Mesenchymal stem cell (in vitro differentiated cells and primary cell): Measurements from ENCODE around the gene DGKG.

Experiments
- DNase-seq: peaks from one replicate; pipeline ENCODE4 v3.0.0-alpha.2; 2013
- H2AFZ ChIP-seq: one replicate; pipeline ENCODE4 v1.6.1; 2013; ENCODE audit warnings: low read depth, mild to moderate bottlenecking, control low read depth, inconsistent platforms, low read length, moderate library complexity
- H2AK5ac ChIP-seq: 2 replicates; pipeline ENCODE4 v1.6.1; 2013; ENCODE audit warnings: low read length, moderate library complexity, mild to moderate bottlenecking, inconsistent platforms; ENCODE audit not compliant: severe bottlenecking
- H2BK120ac ChIP-seq: one replicate; pipeline ENCODE4 v1.6.1; 2013; ENCODE audit warnings: low read depth, mild to moderate bottlenecking, inconsistent platforms, low read length, moderate library complexity
- H2BK12ac ChIP-seq, 2 experiments: one replicate each; pipeline ENCODE4 v1.6.1; 2013; ENCODE audit warnings: inconsistent platforms in 2 of 2, low read length in 2 of 2, mild to moderate bottlenecking in 2 of 2, moderate library complexity in 2 of 2, control low read depth in 1 of 2
- H2BK15ac ChIP-seq: one replicate; pipeline ENCODE4 v1.6.1; 2013; ENCODE audit warnings: mild to moderate bottlenecking, low read depth, inconsistent platforms; ENCODE audit not compliant: poor library complexity, severe bottlenecking
- H2BK5ac ChIP-seq: 2 replicates; pipeline ENCODE4 v1.6.1; 2013; ENCODE audit warnings: low read depth, mild to moderate bottlenecking, low read length, control low read depth, inconsistent platforms; ENCODE audit not compliant: poor library complexity, severe bottlenecking
- H3K14ac ChIP-seq, 2 experiments: one replicate each; pipeline ENCODE4 v1.6.1; 2013; ENCODE audit warnings: inconsistent platforms in 2 of 2, low read length in 2 of 2, control low read depth in 1 of 2, mild to moderate bottlenecking in 1 of 2, moderate library complexity in 1 of 2
- H3K18ac ChIP-seq, 2 experiments: one replicate each; pipeline ENCODE4 v1.6.1; 2013; ENCODE audit warnings: inconsistent platforms in 2 of 2, low read length in 2 of 2, control low read depth in 1 of 2, low read depth in 1 of 2, mild to moderate bottlenecking in 1 of 2
- H3K23ac ChIP-seq, 2 experiments: one replicate each; pipeline ENCODE4 v1.6.1; 2013; ENCODE audit warnings: inconsistent platforms in 2 of 2, low read length in 2 of 2, mild to moderate bottlenecking in 2 of 2, moderate library complexity in 2 of 2, control low read depth in 1 of 2
- H3K27ac ChIP-seq: 2 replicates; pipeline ENCODE4 v1.5.1; 2013; ENCODE audit warnings: mild to moderate bottlenecking, moderate library complexity, low read length, control low read depth, inconsistent platforms; ENCODE audit not compliant: poor library complexity, severe bottlenecking
- H3K27me3 ChIP-seq, 2 experiments: 2 replicates each; pipeline versions ENCODE4 v1.6.1 to v1.7.0; 2013; ENCODE audit warnings: low read length in 2 of 2, mild to moderate bottlenecking in 2 of 2, moderate library complexity in 2 of 2, control low read depth in 1 of 2, inconsistent platforms in 1 of 2; ENCODE audit not compliant: control insufficient read depth in 1 of 2, insufficient read depth in 1 of 2
- H3K36me3 ChIP-seq, 2 experiments: 2 replicates each; pipeline versions ENCODE4 v1.6.1 to v1.7.0; 2013; ENCODE audit warnings: low read length in 2 of 2, control low read depth in 1 of 2, inconsistent platforms in 1 of 2, low read depth in 1 of 2, mild to moderate bottlenecking in 1 of 2; ENCODE audit not compliant: insufficient read depth in 2 of 2, control insufficient read depth in 1 of 2
- H3K4ac ChIP-seq, 2 experiments: one replicate each; pipeline ENCODE4 v1.6.1; 2013; ENCODE audit warnings: inconsistent platforms in 2 of 2, low read length in 2 of 2, mild to moderate bottlenecking in 2 of 2, moderate library complexity in 2 of 2, control low read depth in 1 of 2, low read depth in 1 of 2
- H3K4me1 ChIP-seq: 2 replicates; pipeline ENCODE4 v1.6.1; 2013; ENCODE audit warnings: low read depth, low read length, control low read depth; ENCODE audit not compliant: control insufficient read depth, insufficient read depth
- H3K4me2 ChIP-seq: 2 replicates; pipeline ENCODE4 v1.6.1; 2013; ENCODE audit warnings: low read length, mild to moderate bottlenecking, inconsistent platforms; ENCODE audit not compliant: poor library complexity, severe bottlenecking
- H3K4me3 ChIP-seq, 2 experiments: 2 replicates each; pipeline versions ENCODE4 v1.5.1 to v1.7.0; 2013; ENCODE audit warnings: low read length in 2 of 2, mild to moderate bottlenecking in 2 of 2, control low read depth in 1 of 2, low read depth in 1 of 2; ENCODE audit not compliant: insufficient read depth in 1 of 2
- H3K79me1 ChIP-seq: replicated peaks from 2 replicates; pipeline ENCODE4 v1.6.1; 2013; ENCODE audit warnings: mild to moderate bottlenecking, control low read depth, low read length, inconsistent platforms; ENCODE audit not compliant: poor library complexity, severe bottlenecking
- H3K9ac ChIP-seq: 2 replicates; pipeline ENCODE4 v1.7.0; 2013; ENCODE audit warnings: mild to moderate bottlenecking, low read length, moderate library complexity
- H3K9me3 ChIP-seq: 2 replicates; pipeline ENCODE4 v1.7.0; 2013; ENCODE audit warnings: mild to moderate bottlenecking, low read length; ENCODE audit not compliant: control insufficient read depth
- H4K8ac ChIP-seq: one replicate; pipeline ENCODE4 v1.6.1; 2013; ENCODE audit warnings: inconsistent platforms, mild to moderate bottlenecking, low read length, moderate library complexity
- H4K91ac ChIP-seq: one replicate; pipeline ENCODE4 v1.6.1; 2013; ENCODE audit warnings: mild to moderate bottlenecking, low read length, inconsistent platforms
- WGBS: methylation state at CpG from one replicate; pipeline ENCODE4 v1.1.7; 2013; ENCODE audit warnings: mixed read lengths; 5-methylcytosine and 5-hydroxymethylcytosine counted together

The DGKG gene

DNA sequence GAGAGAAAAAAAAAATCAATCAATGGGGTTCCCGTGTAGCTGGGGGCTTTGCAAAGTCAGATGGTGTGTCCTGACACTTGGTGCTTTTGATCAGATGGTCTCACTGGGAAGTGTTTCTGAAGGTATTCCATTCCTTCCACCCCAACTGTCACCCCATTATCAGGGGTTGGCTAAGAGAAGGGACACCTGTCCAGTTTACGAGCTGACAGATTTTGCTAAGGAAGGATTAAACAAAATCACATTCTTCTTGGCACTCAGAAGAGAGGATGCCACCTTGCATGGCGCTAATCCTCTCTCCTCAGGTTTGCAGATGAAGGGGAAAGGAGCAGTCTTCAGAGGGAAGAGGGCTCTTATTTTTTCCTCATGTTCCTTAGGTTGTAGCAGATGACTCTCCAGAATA lies 149.4 kb downstream of the DGKG start:
- H3K4me1 ChIP-seq = peaks cover 15% of the 10 kb centered on the region
- H3K36me3 ChIP-seq = no peaks in the 10 kb centered on the region
- no peaks in the 10 kb centered on the region for H3K79me1 ChIP-seq
- WGBS = 100% methylated on average over 3 of the region's 3 CpGs
- no peak overlapping the region for H2BK12ac ChIP-seq
- no peak overlapping the region for H3K9ac ChIP-seq
- H3K4ac ChIP-seq = no peak overlapping the region
- H3K23ac ChIP-seq = no peak overlapping the region
- no peaks in the 10 kb centered on the region for H3K9me3 ChIP-seq
- H2BK15ac ChIP-seq = no peak overlapping the region
- H2BK120ac ChIP-seq = no peak overlapping the region
- H3K27ac ChIP-seq = no peak overlapping the region
- H2AK5ac ChIP-seq = no peak overlapping the region
- no peak overlapping the region for H3K4me2 ChIP-seq
- H3K4me3 ChIP-seq = no peak overlapping the region
- H2BK5ac ChIP-seq = no peak overlapping the region
- no peak overlapping the region for H4K91ac ChIP-seq
- DNase-seq = no peak
- no peak overlapping the region for H3K18ac ChIP-seq
- H2AFZ ChIP-seq = no peak overlapping the region
- no peak overlapping the region for H3K14ac ChIP-seq
- H3K27me3 ChIP-seq = no peaks in the 10 kb centered on the region
- H4K8ac ChIP-seq = no peak overlapping the region

- H4K8ac ChIP-seq = peak overlapping the region; percentile 92
- peak overlapping the region in 1 of 2 experiments; percentile 57 for H3K4me3 ChIP-seq
- peaks cover 15% of the 10 kb centered on the region for H3K4me1 ChIP-seq
- H4K91ac ChIP-seq = peak overlapping the region; percentile 67
- H3K36me3 ChIP-seq = no peaks in the 10 kb centered on the region
- peak overlapping the region; percentile 19 for H3K27ac ChIP-seq
- no peak overlapping the region for H2AK5ac ChIP-seq
- no peaks in the 10 kb centered on the region for H3K79me1 ChIP-seq
- WGBS = 99% methylated on average over 9 of the region's 9 CpGs
- peak overlapping the region; percentile 6 for H2BK15ac ChIP-seq
- H2AFZ ChIP-seq = no peak overlapping the region
- H3K4ac ChIP-seq = peak overlapping the region; percentile 34 to 92
- H3K4me2 ChIP-seq = no peak overlapping the region
- peak overlapping the region; percentile 21 for H2BK120ac ChIP-seq
- no peaks in the 10 kb centered on the region for H3K9me3 ChIP-seq
- no peak overlapping the region for H3K23ac ChIP-seq
- no peak for DNase-seq
- H3K18ac ChIP-seq = peak overlapping the region; percentile 0 to 67
- H3K27me3 ChIP-seq = no peaks in the 10 kb centered on the region
- H3K9ac ChIP-seq = peak overlapping the region; percentile 87
- peak overlapping the region; percentile 79 to 98 for H2BK12ac ChIP-seq
- H2BK5ac ChIP-seq = no peak overlapping the region
- H3K14ac ChIP-seq = peak overlapping the region in 1 of 2 experiments; percentile 51
These were observed 151.1 kb downstream of the DGKG start for GRCh38 chr3:186210852-186211500.

GRCh38 chr3:186209810-186210752 lies 152.0 kb downstream of the DGKG start:
- Histone ChIP-seq H3K79me1 (no peaks in the 10 kb centered on the region), H3K36me3 (no peaks in the 10 kb centered on the region), H2BK120ac (peak overlapping the region; percentile 64), H3K4me2 (peak overlapping the region; percentile 25), H2AFZ (peak overlapping the region; percentile 83), H3K23ac (no peak overlapping the region), H3K18ac (peak overlapping the region; percentile 0 to 82), H4K8ac (peak overlapping the region; percentile 92), H3K4me3 (peak overlapping the region in 1 of 2 experiments; percentile 57), H2BK5ac (no peak overlapping the region), H3K4me1 (peaks cover 15% of the 10 kb centered on the region), H3K27me3 (no peaks in the 10 kb centered on the region), H2AK5ac (no peak overlapping the region), H3K14ac (peak overlapping the region in 1 of 2 experiments; percentile 15), H2BK15ac (peak overlapping the region; percentile 89), H3K4ac (peak overlapping the region; percentile 92 to 94), H3K9me3 (no peaks in the 10 kb centered on the region), H2BK12ac (peak overlapping the region; percentile 42 to 98), H3K9ac (peak overlapping the region; percentile 87), H3K27ac (peak overlapping the region; percentile 50), H4K91ac (peak overlapping the region; percentile 87)
- 15% methylated on average over 19 of the region's 20 CpGs for WGBS
- peak; percentile 90 for DNase-seq
